Measurements from ENCODE around the gene GSX2. TPM values are rescaled to one million over a fixed set of nuclear protein-coding genes. Genes with fewer than 3 reads are reported as not detected.

Gene GSX2
- total and polyA plus RNA-seq, 10 of the 15 experiments (the other 5 are each of a cell fraction or from before 2014, with no cell fraction given) = 0.04 to 0.58 (median 0.50) TPM; not detected in 5

- no peak overlapping the region for H3K9ac ChIP-seq (ENCODE audit: control insufficient read depth, insufficient read depth, low read length)
- H3K4me3 ChIP-seq = no peak overlapping the region
- TF ChIP-seq JUNB (IDR thresholded peaks at IDR 0.05) = no peak
- TF ChIP-seq PBX3 (IDR thresholded peaks at IDR 0.05; ENCODE audit: insufficient replicate concordance, low read depth, low read length) = no peak
- TF ChIP-seq ATF2 (IDR thresholded peaks at IDR 0.05; ENCODE audit: low read length) = no peak
- TF ChIP-seq BCLAF1 (IDR thresholded peaks at IDR 0.05) = no peak
- TF ChIP-seq KAT2A (conservative IDR thresholded peaks at IDR 0.05; ENCODE audit: control insufficient read depth, low read depth, low read length) = no peak
- H3K4me1 ChIP-seq (ENCODE audit: control insufficient read depth, insufficient read depth, low read length) = no peaks in the 10 kb centered on the region
- CTCF ChIA-PET = no interaction called here
- intact Hi-C loops (cut with micrococcal nuclease; ENCODE audit: unreplicated experiment) (no loop called here), in situ Hi-C loops (cut with MboI) (no loop called here)
- H3K9me3 ChIP-seq (replicated peaks; ENCODE audit: control insufficient read depth, insufficient read depth, low read length) = no peaks in the 10 kb centered on the region
- H3K79me2 ChIP-seq (ENCODE audit: control insufficient read depth, insufficient read depth, low read length) = no peaks in the 10 kb centered on the region
- no peak overlapping the region for H3K27ac ChIP-seq (ENCODE audit: control insufficient read depth, insufficient read depth)
- H4K20me1 ChIP-seq (ENCODE audit: control insufficient read depth, insufficient read depth) = no peaks in the 10 kb centered on the region
- no peak overlapping the region for H3K4me2 ChIP-seq (ENCODE audit: control insufficient read depth, insufficient read depth)
- SMC1A ChIA-PET (ENCODE audit: uncharacterized antibody, unreplicated experiment) = no interaction called here
- POLR2A ChIA-PET = no interaction called here
- H2AFZ ChIP-seq (ENCODE audit: control insufficient read depth, low read depth, low read length) = no peak overlapping the region
- H3K27me3 ChIP-seq (replicated peaks in 1 of 2; ENCODE audit: control insufficient read depth in 2 of 2, insufficient read depth in 2 of 2, low read length in 1 of 2) = no peaks in the 10 kb centered on the region
- no peak for FAIRE-seq
- no peak for DNase-seq (ENCODE audit: low read depth, low spot score)
- no TSS peak for BruUV-seq (replicated peaks)
- no peak for ATAC-seq
- H3K36me3 ChIP-seq (ENCODE audit: control insufficient read depth in 2 of 2, insufficient read depth in 2 of 2, low read length in 1 of 2) = no peaks in the 10 kb centered on the region
- RAD21 ChIA-PET (ENCODE audit: unreplicated experiment) = no interaction called here
Observed at GRCh38 chr4:54074381-54074780, 25.6 kb upstream of the GSX2 start.
